PC-3 (cell line): Measurements from ENCODE around the gene SULT2B1. TPM values are rescaled to one million over a fixed set of nuclear protein-coding genes. Genes with fewer than 3 reads are reported as not detected.

Source experiments
- ATAC-seq: fragments of 200-7000 bp; cut with Tn5 transposase; 2 replicates; pipeline ENCODE4 v1.9.1; 2020; ENCODE audit warnings: mild to moderate bottlenecking, moderate library complexity
- BruUV-seq: library from RNA; stranded (reverse); fragments of 400-500 nt; replicated peaks from 2 replicates; lab custom pipeline; 2021; lab: Mats Ljungman, UMichigan
- CTCF ChIA-PET: fragments of 300-600 bp; sonication (Branson Sonifier 250); formaldehyde crosslinking; loops from one replicate; lab custom pipeline; 2022; ENCODE audit warnings: antibody characterized with exemption; lab: Charles Lee
- POLR2A ChIA-PET: fragments of 300-600 bp; sonication (Branson Sonifier 250); formaldehyde crosslinking; loops from one replicate; lab custom pipeline; 2022; ENCODE audit warnings: antibody characterized with exemption; ENCODE audit not compliant: unreplicated experiment; lab: Charles Lee
- DNase-seq: peaks from one replicate; pipeline ENCODE4 v3.0.0-alpha.2; 2015
- H2AFZ ChIP-seq: fragments of 300-600 bp; sonication (generic); 2 replicates; pipeline ENCODE4 v1.6.0; 2016; ENCODE audit warnings: antibody characterized with exemption, low read length
- H3F3A ChIP-seq: fragments of 300-600 bp; sonication (generic); one replicate; pipeline ENCODE4 v1.6.0; 2017; ENCODE audit warnings: antibody characterized with exemption, low read length, control low read depth, mild to moderate bottlenecking; ENCODE audit not compliant: unreplicated experiment
- H3K27ac ChIP-seq: fragments of 300-600 bp; sonication (generic); 2 replicates; pipeline ENCODE4 v1.5.1; 2016; ENCODE audit warnings: mild to moderate bottlenecking, low read length
- H3K27me3 ChIP-seq: fragments of 300-600 bp; sonication (generic); 2 replicates; pipeline ENCODE4 v1.6.1; 2016; ENCODE audit warnings: low read length, mixed read lengths
- H3K36me3 ChIP-seq: fragments of 300-600 bp; sonication (generic); 2 replicates; pipeline ENCODE4 v1.6.1; 2016; ENCODE audit warnings: low read depth, mixed run types, low read length, mixed read lengths
- H3K4me1 ChIP-seq: fragments of 300-600 bp; sonication (generic); 2 replicates; pipeline ENCODE4 v1.5.1; 2016; ENCODE audit warnings: low read length; ENCODE audit not compliant: insufficient read depth
- H3K4me2 ChIP-seq: fragments of 300-600 bp; sonication (generic); 2 replicates; pipeline ENCODE4 v1.6.0; 2016; ENCODE audit warnings: low read length
- H3K4me3 ChIP-seq: fragments of 300-600 bp; sonication (generic); 2 replicates; pipeline ENCODE4 v1.5.1; 2016; ENCODE audit warnings: mild to moderate bottlenecking, low read length, mixed read lengths
- H3K79me2 ChIP-seq: fragments of 300-600 bp; sonication (generic); 2 replicates; pipeline ENCODE4 v1.6.1; 2017; ENCODE audit warnings: low read length, mixed read lengths
- H3K9ac ChIP-seq: fragments of 300-600 bp; sonication (generic); 2 replicates; pipeline ENCODE4 v1.6.0; 2016; ENCODE audit warnings: mild to moderate bottlenecking, low read length
- H3K9me2 ChIP-seq: fragments of 300-600 bp; sonication (generic); replicated peaks from 2 replicates; pipeline ENCODE4 v1.6.1; 2016; ENCODE audit warnings: mixed run types, low read length, mixed read lengths
- H3K9me3 ChIP-seq: fragments of 300-600 bp; sonication (generic); 2 replicates; pipeline ENCODE4 v1.6.1; 2016; ENCODE audit warnings: low read length, mixed read lengths
- H4K20me1 ChIP-seq: fragments of 300-600 bp; sonication (generic); 2 replicates; pipeline ENCODE4 v1.6.1; 2016; ENCODE audit warnings: low read length, mixed read lengths
- EZH2 ChIP-seq: fragments of 300-600 bp; sonication (generic); IDR thresholded peaks from one replicate; pipeline ENCODE4 v1.6.1; 2017; ENCODE audit warnings: antibody characterized with exemption, mild to moderate bottlenecking, low read length; ENCODE audit not compliant: unreplicated experiment
- EZH2phosphoT487 ChIP-seq: fragments of 300-600 bp; sonication (generic); IDR thresholded peaks from 2 replicates; pipeline ENCODE4 v1.6.1; 2018; ENCODE audit warnings: mild to moderate bottlenecking, antibody characterized with exemption, low read length, borderline replicate concordance
- intact Hi-C: fragments of 100-400 bp; cut with micrococcal nuclease; formaldehyde crosslinking; loops from 2 replicates; pipeline ENCODE4 v1.9.0; 2023
- total RNA-seq: library from RNA; depleted of rRNA; stranded (reverse); fragments of >200 nt; gene quantifications from 2 replicates; pipeline ENCODE4 v1.2.3, GENCODE V29; 2014
- TF ChIP-seq, protein P1 (sequence below): fragments of 300-600 bp; sonication (generic); conservative IDR thresholded peaks from 2 replicates; pipeline ENCODE4 v1.5.1; 2017; ENCODE audit warnings: antibody characterized with exemption, low read depth, mild to moderate bottlenecking, low read length

The SULT2B1 gene
- total RNA-seq, 1 experiment from 2014 or later, result 6.7 TPM

DNA sequence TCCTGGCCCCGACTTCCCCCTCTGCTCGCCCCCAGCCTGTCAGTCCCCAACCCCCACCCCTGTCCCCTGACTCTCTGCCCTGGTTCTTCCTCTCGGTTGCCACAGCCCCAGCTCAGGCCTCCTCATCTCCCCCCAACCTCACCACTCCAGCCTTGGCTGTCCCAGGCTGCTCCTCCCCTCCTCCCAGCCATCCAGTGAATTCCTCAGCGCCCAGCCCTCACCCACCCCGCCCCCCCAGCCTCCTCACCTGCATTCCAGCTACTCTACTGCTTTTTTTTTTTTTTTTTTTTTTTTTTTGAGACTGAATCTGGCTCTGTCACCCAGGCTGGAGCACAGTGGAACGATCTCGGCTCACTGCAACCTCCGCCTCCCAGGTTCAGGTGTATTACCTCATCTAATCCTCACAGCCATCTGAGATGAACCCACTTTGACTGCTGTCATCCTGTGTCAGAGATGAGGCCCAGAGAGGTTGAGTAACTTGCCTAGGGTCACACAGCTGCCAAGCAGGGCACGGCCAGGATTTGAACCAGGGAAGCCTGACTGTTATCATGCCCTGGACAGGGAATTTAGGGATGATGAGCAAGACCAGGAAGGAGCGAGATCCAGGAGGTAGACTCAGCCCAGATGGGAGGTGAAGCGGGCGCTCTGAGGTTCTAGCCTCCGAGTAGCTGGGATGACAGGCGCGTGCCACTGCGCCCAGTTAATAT lies 2.6 kb downstream of the SULT2B1 start:
- Histone ChIP-seq H3K79me2 (no peaks in the 10 kb centered on the region), H3K9me3 (no peaks in the 10 kb centered on the region), H3K27ac (no peak overlapping the region), H3K4me3 (no peak overlapping the region), H3K9me2 (no peaks in the 10 kb centered on the region), H3K36me3 (no peaks in the 10 kb centered on the region), H3F3A (no peaks in the 10 kb centered on the region), H4K20me1 (no peaks in the 10 kb centered on the region), H2AFZ (no peak overlapping the region), H3K27me3 (no peaks in the 10 kb centered on the region), H3K4me1 (peaks cover 32% of the 10 kb centered on the region), H3K9ac (no peak overlapping the region), H3K4me2 (no peak overlapping the region)
- DNase-seq (peak; percentile 16), ATAC-seq (no peak)
- TF ChIP-seq EZH2 (no peak), EZH2phosphoT487 (no peak)
- TF ChIP-seq, protein P1, sequence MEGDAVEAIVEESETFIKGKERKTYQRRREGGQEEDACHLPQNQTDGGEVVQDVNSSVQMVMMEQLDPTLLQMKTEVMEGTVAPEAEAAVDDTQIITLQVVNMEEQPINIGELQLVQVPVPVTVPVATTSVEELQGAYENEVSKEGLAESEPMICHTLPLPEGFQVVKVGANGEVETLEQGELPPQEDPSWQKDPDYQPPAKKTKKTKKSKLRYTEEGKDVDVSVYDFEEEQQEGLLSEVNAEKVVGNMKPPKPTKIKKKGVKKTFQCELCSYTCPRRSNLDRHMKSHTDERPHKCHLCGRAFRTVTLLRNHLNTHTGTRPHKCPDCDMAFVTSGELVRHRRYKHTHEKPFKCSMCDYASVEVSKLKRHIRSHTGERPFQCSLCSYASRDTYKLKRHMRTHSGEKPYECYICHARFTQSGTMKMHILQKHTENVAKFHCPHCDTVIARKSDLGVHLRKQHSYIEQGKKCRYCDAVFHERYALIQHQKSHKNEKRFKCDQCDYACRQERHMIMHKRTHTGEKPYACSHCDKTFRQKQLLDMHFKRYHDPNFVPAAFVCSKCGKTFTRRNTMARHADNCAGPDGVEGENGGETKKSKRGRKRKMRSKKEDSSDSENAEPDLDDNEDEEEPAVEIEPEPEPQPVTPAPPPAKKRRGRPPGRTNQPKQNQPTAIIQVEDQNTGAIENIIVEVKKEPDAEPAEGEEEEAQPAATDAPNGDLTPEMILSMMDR, result no peak
- intact Hi-C loops, result no loop called here
- ChIA-PET POLR2A (interaction anchor here (0.6 kb wide), 1 partner anchor 197 kb away, joined by 7 read pairs; no protein-coding TSS in a partner anchor), CTCF (no interaction called here)
- no TSS peak for BruUV-seq

DNA sequence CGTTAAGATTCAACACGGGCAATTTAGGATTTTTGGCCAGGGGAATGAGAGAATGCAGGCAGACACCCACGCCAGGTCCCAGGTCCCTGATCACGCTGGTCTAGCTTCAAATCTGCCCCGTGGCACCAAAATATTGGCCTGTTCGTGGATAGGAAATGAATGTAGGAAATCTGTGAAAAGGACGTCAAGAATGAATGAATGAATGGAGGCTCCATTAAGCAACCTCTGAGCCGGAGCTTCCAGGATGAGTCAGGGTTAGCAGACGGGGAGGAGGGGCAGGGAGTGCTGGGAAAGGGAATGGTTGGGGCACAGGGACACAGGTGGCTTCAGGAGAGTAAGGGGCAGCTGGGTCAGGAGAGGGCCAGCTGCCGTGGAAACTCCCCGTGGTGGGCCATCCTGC lies 4.2 kb downstream of the SULT2B1 start:
- H3K4me1 ChIP-seq, result peaks cover 32% of the 10 kb centered on the region
- CTCF ChIA-PET, result no interaction called here

DNA sequence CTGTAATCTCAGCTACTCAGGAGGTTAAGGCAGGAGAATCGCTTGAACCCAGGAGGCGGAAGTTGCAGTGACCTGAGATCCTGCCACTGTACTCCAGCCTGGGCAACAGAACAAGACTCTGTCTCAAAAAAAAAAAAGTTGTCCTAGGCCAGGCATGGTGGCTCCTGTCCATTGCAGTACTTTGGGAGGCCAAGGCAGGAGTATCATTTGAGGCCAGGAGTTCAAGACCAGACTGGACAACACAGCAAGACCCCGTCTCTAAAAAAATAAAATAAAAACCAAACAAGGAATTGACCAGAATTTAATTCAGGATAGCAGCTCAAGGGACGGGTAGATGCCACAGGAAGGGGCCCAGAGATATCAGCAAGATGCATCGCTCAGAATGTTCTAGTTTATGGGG lies 4.9 kb downstream of the SULT2B1 start:
- TF ChIP-seq, protein P1, result no peak
- TF ChIP-seq EZH2 (no peak), EZH2phosphoT487 (no peak)
- Histone ChIP-seq H2AFZ (no peak overlapping the region), H3K4me3 (no peak overlapping the region), H3K9ac (no peak overlapping the region), H3K27ac (peak overlapping the region; percentile 62), H3K36me3 (no peaks in the 10 kb centered on the region), H4K20me1 (no peaks in the 10 kb centered on the region), H3K9me3 (no peaks in the 10 kb centered on the region), H3K79me2 (no peaks in the 10 kb centered on the region), H3K27me3 (no peaks in the 10 kb centered on the region), H3F3A (no peaks in the 10 kb centered on the region), H3K4me2 (no peak overlapping the region), H3K4me1 (peaks cover 32% of the 10 kb centered on the region), H3K9me2 (no peaks in the 10 kb centered on the region)
- BruUV-seq, result no TSS peak
- POLR2A ChIA-PET, result no interaction called here
- ATAC-seq (no peak), DNase-seq (no peak)
- intact Hi-C loops, result no loop called here
- CTCF ChIA-PET, result no interaction called here

More for the DNA sequence above, 4.2 kb downstream of the SULT2B1 start:
- intact Hi-C loops, result no loop called here
- Histone ChIP-seq H2AFZ (peak overlapping the region; percentile 60), H3K4me3 (no peak overlapping the region), H3K27ac (peak overlapping the region; percentile 62), H3K4me2 (peak overlapping the region; percentile 45; the same call in 1 of the 2 replicates), H3K9ac (no peak overlapping the region), H3K9me2 (no peaks in the 10 kb centered on the region), H3K36me3 (no peaks in the 10 kb centered on the region), H3F3A (no peaks in the 10 kb centered on the region), H3K27me3 (no peaks in the 10 kb centered on the region), H3K79me2 (no peaks in the 10 kb centered on the region), H3K9me3 (no peaks in the 10 kb centered on the region), H4K20me1 (no peaks in the 10 kb centered on the region)
- peak; percentile 72 for DNase-seq
- TF ChIP-seq, protein P1, result no peak
- no TSS peak for BruUV-seq
- ATAC-seq, result peak; percentile 48
- POLR2A ChIA-PET, result no interaction called here
